SK-N-SH (cell line): ENCODE data around the gene MB21D2.

Experiments used
- CHD2 ChIP-seq: fragments of 150-350 bp; IDR thresholded peaks from 2 replicates; pipeline ENCODE4 v1.6.1; 2018; ENCODE audit warnings: low read length; ENCODE audit not compliant: partially characterized antibody
- GABPA ChIP-seq: IDR thresholded peaks from 2 replicates; pipeline ENCODE4 v1.4.0; 2012; ENCODE audit warnings: low read depth, mild to moderate bottlenecking
- GATA2 ChIP-seq: sonication (generic); formaldehyde crosslinking; IDR thresholded peaks from 2 replicates; pipeline ENCODE4 v1.5.0; 2020; ENCODE audit warnings: mild to moderate bottlenecking, missing genetic modification reagents
- RAD21 ChIP-seq: IDR thresholded peaks from 2 replicates; pipeline ENCODE4 v1.6.1; 2012; ENCODE audit warnings: mild to moderate bottlenecking, low read length
- TF ChIP-seq, protein P1 (sequence below): fragments of 200-600 bp; sonication (generic); IDR thresholded peaks from 2 replicates; pipeline ENCODE4 v1.6.1; 2017; ENCODE audit warnings: antibody characterized with exemption, mild to moderate bottlenecking, moderate library complexity
- TF ChIP-seq, protein P2 (sequence below): IDR thresholded peaks from 2 replicates; pipeline ENCODE4 v1.4.0; 2012; ENCODE audit warnings: low read depth

DNA sequence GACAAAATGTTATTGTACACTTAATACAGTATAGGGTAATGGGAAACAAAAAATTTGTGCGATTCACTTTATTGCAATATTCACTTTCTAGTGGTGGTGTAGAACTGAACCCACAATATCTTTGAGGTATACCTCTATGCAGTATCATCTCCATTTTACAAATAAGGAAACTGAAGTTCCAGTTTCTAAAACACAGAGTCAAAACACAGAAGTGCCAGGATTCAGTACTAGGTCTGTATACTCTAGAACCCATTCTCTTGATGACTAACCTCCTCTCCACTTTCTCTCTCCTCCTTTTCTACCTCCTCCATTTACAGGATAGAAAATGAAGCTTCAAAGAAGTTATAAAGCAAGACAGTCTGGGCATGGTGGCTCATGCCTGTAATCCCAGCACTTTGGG is 62.2 kb downstream of the MB21D2 start:
- TF ChIP-seq, protein P1, sequence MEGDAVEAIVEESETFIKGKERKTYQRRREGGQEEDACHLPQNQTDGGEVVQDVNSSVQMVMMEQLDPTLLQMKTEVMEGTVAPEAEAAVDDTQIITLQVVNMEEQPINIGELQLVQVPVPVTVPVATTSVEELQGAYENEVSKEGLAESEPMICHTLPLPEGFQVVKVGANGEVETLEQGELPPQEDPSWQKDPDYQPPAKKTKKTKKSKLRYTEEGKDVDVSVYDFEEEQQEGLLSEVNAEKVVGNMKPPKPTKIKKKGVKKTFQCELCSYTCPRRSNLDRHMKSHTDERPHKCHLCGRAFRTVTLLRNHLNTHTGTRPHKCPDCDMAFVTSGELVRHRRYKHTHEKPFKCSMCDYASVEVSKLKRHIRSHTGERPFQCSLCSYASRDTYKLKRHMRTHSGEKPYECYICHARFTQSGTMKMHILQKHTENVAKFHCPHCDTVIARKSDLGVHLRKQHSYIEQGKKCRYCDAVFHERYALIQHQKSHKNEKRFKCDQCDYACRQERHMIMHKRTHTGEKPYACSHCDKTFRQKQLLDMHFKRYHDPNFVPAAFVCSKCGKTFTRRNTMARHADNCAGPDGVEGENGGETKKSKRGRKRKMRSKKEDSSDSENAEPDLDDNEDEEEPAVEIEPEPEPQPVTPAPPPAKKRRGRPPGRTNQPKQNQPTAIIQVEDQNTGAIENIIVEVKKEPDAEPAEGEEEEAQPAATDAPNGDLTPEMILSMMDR: no peak
- TF ChIP-seq RAD21 (no peak), CHD2 (no peak), GABPA (no peak), GATA2 (CRISPR knock-in tag) (no peak)
- TF ChIP-seq, protein P2, sequence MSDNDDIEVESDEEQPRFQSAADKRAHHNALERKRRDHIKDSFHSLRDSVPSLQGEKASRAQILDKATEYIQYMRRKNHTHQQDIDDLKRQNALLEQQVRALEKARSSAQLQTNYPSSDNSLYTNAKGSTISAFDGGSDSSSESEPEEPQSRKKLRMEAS: no peak
